RCC 7860 (cell line): ENCODE results near the gene FAM184B.
A peak's percentile ranks its signal among the peaks of the same experiment; 100 is the strongest.

Source experiments
- DNase-seq: peaks from one replicate; pipeline ENCODE4 v3.0.0-alpha.2; 2015; ENCODE audit warnings: low spot score
- FAIRE-seq: peaks from 2 replicates; lab custom pipeline; 2012; peaks lifted over from hg19 to GRCh38; lab: Jason Lieb, UNC

FAM184B gene

DNA sequence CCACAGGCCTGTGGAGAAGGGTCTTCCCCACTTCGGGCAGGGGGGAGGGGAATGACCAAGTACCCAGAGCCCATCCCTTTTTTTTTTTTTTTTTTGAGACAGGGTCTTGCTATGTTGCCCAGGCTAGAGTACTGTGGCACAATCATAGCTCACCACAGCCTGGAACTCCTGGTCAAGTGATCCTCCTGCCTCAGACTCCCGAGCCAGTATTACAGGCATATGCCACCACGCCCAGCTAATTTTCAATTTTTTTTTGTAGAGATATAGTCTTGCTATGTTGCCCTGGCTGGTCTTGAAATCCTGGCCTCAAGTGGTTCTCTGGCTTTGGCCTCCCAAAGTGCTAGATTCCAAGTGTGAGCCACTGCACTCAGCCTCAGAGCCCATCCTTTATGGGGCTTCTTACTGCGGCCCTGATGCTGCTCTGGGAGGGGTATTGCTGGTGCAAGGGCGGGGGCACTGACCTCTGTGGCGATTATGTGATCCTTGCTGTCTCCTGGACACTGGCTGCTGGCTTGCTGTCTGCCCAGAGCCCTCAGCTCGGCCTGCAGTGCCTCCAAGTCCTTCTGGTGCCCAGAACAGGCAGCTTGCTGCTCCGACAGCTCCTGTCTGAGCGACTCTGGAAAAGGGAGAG lies 134.1 kb downstream of the FAM184B start:
- FAIRE-seq: no peak
- no peak for DNase-seq

DNA sequence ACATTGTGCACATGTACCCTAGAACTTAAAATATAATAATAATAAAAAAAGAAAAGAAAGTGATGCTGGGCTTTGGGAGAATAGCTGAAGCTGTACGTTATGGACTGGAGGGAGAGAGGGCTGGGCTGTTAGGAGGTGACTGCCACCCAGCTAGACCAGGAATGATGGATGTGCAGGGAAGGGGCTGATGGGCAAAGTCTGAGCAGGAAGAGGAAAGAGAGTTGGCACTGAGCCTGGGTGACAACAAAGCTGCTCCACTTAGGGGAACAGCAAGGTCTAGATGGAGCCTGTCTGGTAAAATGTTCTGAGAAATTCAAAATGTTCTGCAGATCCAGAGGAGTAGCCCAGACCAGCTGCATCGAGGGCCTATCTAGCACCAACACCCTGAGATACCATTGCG lies 134.7 kb downstream of the FAM184B start:
- DNase-seq (no peak), FAIRE-seq (no peak)

DNA sequence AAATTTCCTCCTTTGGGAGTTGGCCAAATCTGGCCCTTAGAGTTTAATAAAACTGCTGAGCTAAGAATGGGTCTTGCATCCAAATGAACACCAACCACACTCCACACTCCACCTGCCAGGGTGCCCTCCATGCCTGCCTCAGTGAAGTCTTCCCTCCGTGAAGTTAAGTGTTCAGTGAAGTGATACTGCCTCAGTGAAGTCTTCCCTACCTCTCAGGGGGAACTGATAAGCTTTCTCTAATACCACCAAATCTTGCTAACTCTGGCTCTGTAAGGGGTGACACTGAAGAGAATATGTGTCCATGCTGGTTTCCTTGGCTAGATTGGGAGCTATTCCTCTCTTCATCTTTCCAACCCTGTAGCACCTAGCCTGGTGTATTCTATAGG lies 139.0 kb downstream of the FAM184B start:
- DNase-seq: no peak
- FAIRE-seq: no peak

DNA sequence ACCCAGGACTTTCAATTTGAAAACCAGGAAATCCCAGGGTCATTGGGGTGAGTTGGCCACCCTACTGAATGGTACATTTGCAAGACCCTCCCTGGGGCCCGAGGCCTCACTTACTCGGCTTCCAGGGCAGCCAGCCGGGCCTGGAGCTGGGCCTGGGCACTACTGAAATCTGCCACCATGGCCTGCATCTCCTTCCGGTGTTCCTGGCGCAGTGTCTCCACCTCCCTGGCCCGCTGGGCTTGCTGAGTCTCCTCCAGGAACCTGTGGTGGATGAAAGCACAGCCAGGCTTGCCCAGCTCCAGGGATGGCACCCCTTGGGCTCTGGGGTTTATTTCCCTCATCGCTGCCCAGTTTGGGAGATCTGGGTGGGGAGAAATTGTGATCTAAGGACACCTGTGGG lies 142.3 kb downstream of the FAM184B start:
- FAIRE-seq (no peak), DNase-seq (no peak)

DNA sequence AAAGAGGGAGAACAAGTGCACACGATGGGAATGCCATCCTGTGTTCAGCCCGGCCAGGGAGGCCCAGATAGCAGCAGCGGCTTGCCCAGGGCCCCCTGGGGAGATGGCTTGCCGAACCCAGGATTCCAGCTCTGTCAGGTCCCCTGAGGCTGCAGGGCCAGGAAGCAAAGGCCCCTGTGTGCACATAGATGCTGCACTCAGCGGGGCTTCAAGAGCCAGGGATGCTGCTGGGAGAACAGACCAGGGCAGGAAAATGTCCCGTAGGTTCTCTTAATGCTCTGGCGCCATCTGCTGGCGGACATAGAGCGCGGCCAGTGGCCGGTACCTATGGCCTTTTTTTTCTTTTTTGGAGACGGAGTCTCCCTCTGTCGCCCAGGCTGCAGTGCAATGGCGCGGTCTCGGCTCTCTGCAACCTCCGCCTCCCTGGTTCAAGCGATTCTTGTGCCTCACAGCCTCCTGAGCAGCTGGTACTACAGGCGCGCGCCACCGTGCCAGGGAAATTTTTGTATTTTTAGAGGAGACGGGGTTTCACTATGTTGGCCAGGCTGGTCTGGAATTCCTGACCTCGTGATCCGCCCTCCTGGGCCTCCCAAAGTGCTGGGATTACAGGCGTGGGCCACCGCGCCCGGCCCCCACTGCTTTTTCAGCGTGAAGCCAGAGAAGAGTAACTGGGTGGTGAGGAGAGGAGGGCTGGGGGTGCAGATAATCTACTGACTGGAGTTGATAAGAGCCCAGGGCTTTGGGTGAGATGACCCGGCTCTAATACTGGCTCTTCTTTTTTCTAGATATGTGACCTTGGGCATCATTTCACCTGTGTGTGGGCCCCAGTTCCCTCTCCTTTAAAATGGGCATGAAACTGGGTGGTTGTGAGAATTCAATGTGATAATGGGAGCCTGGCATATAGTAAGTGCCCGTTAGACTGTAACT lies 144.5 kb downstream of the FAM184B start:
- DNase-seq (peak; percentile 44), FAIRE-seq (no peak)

DNA sequence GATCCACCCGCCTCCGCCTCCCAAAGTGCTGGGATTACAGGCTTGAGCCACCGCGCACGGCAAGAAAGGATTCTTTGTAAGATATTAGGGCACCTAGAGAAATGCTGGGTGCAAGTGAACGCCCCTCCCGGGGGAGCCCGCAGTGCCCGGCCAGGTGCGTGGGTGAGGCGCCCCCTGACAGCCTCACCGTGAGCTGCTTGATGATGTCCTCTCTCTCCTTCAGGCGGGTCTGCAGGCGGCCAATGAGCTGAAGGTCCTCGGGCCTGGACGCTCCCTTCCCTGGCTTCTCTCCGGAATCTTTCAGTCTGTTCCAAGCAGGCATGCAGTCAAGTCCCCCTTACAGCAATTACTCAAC lies 145.1 kb downstream of the FAM184B start:
- DNase-seq: no peak

DNA sequence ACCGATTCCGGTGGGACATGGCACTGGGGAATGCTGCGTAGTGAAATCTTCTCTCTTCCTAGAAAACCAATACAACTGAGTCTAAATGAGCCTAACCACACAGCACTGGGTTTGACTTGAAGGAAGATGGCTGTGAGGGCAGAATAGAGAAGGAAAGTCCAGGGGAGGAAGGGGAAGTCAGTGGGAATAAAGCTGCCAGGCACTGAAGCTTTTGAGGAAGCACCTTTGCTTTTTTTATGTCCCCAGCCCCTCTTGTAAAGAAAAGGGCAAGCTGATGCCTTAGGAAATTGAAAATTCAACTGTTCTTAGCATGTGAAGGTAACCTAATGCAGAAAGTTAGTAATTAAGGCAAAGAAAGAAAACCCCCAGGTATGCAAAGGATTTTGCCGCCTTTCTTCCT lies 146.4 kb downstream of the FAM184B start:
- FAIRE-seq: no peak
- DNase-seq: no peak

More for the DNA sequence above, 145.1 kb downstream of the FAM184B start:
- FAIRE-seq: no peak

DNA sequence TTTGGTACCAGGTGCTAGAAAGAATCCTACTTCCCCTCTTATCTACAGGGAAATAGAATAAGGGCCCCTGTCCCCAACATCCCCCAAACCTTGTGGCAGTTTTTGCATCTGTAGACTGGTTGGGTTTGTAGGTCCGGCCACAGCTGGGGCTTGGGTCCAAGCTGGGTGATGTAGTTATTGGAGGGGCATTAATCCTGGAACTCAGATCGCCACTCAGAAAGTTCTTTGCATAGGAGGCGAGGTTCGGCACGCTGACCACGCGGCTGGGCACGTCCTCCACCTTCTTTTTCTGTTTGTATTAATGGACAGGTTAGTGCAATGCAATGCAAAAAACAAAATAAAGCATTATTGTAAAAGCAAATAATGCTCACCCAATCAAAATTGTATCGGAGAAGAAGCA lies 147.8 kb downstream of the FAM184B start:
- no peak for DNase-seq
- FAIRE-seq: no peak

DNA sequence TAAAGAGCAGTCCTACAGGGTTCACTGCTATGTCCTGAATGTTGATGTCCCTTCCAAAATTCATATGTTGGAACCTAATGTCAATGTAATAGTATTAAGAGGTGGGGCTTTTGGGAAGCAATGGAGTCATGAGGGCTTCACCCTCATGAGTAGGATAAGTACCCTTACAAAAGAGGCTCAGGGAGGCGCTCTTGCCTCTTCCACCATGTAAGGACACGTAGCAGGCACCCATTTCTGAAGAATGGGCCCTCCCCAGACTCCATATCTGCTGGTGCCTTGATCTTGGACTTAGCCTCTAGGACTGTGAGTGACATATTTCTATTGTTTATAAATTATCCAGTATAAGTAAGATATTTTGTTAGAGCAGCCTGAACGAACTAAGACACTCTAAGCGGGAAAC lies 151.2 kb downstream of the FAM184B start:
- DNase-seq: no peak

DNA sequence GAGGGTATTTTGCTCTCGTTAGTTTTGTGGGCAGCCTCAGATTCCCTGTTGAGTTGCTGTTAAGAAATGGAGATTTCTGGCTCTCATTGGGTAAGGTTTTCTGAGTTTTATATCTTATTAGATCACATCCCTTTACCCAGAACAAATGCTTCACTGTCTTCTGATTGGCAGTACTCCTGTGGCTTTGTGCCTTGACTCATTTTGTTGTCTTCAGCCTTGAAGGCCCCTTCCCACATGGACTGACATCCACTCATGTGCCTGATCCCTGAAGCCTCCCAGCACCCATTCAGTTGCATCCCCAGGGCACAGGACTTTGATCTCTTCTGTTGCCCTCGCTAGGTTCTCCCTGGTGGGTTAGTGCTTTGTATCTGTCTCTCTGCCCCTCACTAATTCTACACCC lies 156.6 kb downstream of the FAM184B start:
- DNase-seq: no peak
- no peak for FAIRE-seq

More for the DNA sequence above, 151.2 kb downstream of the FAM184B start:
- no peak for FAIRE-seq

DNA sequence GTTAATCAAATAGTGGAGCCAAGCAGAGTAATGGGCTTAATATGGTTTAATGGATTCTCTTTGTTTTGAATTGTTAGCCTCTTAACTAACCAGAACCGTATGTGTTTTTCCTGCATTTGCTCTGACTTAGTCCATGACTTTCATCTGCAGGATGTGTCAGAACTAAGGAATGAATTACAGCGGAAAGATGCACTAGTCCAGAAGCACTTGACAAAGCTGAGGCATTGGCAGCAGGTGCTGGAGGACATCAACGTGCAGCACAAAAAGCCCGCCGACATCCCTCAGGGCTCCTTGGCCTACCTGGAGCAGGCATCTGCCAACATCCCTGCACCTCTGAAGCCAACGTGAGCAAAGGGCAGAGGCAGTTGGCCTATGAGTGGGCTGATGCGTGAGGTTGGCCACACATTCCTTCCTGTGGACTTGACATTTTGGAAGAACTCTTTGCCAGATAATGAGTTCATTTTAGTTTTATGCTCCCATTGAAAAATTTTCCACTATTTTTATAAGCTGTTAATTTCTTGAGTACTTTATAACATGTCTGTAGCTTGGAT lies 157.9 kb downstream of the FAM184B start:
- DNase-seq (no peak), FAIRE-seq (no peak)

DNA sequence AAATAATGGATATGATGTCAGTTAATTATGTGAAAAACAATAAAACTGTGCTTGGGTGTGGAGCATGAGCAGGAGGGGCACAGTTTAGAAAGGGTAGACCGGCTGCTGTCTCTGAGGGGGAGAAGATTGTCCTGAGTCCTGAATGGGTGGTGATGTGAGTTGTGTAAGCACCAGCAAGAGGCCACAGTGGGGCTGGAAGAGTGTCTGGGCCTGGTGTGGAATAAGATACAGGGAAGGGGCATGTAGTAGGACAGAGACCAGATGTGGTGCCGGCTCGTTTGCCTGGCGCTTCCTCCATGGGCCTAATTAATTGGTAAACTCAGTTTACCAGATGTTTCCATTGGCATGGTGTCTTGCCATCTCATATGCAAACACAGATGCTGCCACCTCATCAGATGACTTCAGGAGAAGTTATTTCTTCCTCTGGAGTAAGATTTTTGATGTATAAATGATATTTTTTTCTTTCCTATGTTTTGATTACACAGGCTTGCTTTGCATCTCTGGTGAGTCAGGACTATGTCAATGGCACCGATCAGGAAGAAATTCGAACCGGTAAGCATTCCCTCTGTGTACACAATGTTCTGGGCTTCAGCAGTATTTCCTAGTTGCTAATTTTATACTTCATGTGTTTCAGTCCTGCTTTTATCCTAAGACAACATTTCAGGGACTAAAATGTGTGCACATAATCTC lies 161.9 kb downstream of the FAM184B start:
- FAIRE-seq (no peak), DNase-seq (no peak)

DNA sequence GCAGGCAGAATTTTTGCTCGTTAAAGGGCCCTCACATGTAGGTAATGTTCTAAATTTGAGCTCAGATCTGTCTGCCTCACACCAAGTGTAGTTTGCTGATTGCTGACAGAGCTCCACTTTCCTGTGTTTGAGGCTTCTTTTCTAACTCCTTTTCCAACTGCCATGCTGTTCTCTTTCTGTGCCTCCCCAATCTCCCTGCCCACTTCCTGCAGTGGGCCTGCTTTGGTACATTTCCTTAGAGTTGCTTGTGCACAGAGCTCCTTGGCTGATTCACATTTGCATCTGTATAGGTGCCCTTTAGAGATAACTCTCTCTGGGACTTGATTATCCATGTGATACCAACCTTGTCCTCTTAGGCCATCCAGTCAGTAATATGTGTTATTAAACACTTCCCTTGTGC lies 162.5 kb downstream of the FAM184B start:
- no peak for DNase-seq
- FAIRE-seq: no peak

DNA sequence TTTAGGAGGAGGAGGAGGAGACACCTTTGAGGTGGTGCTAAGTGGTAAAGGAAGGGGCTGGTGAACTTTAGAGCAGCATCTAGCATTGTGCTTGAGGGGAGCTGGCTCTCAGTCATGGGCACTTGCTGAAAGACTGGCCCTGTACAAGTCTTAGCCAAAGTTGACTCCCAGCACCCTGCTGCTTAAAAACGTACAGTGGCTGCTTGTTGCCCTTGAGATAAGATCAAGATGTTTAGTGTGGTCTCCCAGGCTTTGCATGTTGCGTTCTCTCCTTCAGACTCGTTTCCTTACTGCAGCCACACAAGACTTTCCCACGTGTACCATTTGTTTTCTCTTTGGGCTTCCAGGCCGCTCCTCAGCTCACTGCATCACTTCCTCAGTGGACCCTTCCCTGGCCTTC lies 165.1 kb downstream of the FAM184B start:
- FAIRE-seq (no peak), DNase-seq (no peak)

DNA sequence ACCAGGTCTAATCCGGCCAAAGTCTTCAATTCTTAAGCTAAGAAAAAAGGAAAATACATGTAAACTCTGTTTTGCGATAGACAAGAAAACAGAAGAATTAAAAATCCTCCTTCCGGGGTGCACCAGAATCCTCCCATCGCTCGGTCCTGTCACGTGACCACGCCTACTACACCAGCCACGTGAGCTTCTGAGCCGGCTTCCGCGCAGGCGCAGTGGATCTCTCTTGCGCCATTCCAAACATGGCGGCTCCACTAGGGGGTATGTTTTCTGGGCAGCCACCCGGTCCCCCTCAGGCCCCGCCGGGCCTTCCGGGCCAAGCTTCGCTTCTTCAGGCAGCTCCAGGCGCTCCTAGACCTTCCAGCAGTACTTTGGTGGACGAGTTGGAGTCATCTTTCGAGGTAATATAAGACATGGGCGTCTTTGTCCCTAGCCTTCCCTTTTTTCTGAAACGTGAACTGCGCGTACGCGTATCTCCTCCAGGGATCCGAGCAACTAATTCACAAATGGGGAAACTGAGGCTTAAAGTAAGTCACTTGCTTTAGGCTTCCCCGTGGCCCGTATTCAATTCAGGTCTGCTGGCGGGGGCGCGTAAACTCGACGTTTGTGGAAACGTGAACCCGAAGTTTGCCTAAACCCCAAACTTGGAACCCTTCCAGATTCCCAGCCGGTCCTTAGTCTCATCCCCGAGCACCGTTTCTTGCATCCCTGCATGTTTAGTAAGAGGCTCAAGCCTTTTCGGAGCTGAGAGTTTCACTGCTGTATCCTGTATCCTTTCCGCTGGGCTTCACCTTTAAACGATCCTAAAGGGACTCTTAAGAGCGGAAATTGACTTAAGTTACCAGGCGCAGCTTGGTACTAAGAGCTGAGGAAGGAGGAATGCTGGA lies 166.8 kb downstream of the FAM184B start, which contains the start of gene MED28:
MED28 (plus strand) TSS at position 226 of the 884 bp plus-strand sequence; CDS start at position 240, 14 bp downstream.
- peak; percentile 89 for DNase-seq
- FAIRE-seq: peak; percentile 73

DNA sequence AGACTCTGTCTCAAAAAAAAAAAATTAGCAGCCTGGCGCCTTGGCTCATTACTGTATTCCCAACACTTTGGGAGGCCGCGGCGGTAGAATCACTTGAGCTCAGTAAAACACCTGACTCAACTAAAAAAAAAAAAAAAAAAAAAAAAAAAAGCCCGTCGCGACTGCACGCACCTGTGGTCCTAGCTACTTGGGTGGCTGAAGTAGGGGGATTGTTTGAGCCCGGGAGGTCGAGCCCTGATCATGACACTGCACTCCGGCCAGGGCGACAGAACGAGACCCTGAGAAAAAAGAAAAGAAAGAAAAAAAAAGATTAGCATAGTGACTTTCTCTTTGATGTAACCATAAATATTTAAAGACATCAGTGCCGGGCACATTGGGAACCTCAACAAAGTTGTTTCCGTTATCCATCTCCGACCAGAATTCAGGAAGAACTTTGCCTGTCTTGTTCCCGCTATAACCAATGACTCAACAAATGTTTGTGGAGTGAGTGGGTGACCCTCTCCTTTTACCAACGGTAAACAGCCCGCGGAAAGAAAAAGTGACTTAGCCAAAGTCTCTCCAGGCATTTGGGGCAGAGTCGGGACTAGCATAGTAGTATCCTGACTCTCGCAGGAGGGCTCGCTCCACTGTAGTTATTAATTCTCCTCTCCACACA lies 167.5 kb downstream of the FAM184B start:
- FAIRE-seq (no peak), DNase-seq (peak; percentile 56)

DNA sequence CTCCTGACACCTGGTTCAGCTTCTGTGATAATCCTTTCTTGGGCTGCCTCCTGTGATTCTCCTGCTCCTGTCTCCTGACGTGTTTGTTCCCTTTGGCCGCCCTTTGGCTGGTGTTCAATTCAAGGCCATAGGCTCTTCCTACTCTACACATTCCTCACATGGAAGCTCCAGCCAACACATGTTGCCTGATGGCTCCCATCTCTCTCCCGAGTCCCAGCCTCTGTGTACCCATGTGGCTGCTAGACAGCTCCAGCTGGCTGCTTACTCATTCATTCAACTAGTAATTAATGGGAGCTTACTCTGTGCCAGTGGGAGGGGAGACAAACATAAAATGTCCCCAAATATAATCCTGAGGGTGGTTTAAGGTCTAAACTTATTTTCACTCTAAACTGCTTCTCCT lies 176.2 kb downstream of the FAM184B start:
- FAIRE-seq: no peak
- no peak for DNase-seq

DNA sequence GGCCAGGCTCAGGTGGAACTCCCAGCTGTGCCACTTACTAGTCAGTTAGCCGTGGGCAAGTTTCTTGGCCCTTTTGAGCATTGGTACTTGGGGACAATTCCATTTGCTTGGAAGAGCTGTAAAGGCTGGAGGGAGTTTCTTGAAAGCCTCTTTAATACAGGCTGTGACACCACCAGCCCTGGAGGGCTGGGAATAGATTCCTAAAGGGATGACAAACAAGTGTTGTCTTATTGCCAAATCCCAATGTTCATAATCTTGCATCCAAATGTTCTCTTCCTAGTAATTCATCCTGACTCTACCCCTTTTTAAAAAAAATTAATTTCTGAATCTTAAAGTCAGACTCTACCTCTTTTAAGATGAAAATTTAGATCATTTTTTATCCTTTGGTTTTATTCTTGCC lies 181.6 kb downstream of the FAM184B start:
- FAIRE-seq (no peak), DNase-seq (no peak)

DNA sequence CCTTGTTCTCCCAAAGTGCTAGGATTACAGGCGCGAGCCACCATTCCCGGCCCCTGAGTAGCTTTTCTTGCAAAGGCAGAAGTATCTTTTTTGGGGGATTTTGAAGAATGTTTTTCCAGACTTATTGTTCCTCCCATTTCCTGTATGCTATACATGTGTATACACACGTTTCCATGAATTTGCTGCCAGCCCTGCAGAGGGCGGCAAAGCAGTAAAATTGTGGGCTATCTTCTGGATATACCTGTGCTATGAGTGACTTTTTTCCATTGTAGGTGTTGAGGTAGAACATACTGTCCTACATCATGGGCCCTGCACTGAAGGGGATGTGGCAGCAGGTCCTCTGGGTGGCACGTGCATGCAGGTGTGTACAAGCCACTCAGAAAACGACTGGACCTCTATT lies 183.9 kb downstream of the FAM184B start:
- FAIRE-seq (no peak), DNase-seq (no peak)

DNA sequence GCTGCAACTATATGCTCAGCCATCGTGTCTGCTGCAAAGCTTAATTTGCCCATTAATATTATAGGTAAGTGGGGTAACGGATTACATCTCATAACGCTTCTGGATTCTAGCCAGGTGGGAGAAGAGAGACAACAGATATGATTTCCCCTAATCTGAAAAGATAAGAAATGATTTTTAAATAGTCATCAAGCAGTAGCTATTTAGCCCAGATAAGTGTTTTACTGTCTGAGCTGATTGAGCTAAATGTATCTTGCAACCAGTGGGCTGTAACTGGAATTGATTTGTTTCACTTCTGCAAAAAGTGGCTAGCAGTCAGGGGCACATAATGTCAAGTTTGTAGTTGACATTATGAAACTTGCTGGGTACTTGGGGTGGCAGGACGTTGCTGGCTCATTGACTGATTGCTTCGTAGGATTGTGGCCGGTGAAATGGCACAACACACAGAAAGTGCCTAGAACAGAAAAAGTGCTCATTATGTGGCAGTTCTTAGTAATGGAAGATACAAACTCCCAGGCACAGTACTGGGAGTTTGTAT lies 185.9 kb downstream of the FAM184B start:
- no peak for DNase-seq
- FAIRE-seq: no peak
